GM12878 (cell line): Measurements from ENCODE around the gene SLC2A9. TPM values are rescaled to one million over a fixed set of nuclear protein-coding genes. Genes with fewer than 3 reads are reported as not detected.

Experiments
- FOXK2 ChIP-seq: fragments of 450-650 bp; IDR thresholded peaks from 2 replicates; pipeline ENCODE4 v1.6.1; 2017; ENCODE audit warnings: mild to moderate bottlenecking, moderate library complexity
- RAD51 ChIP-seq: fragments of 450-650 bp; IDR thresholded peaks from 2 replicates; pipeline ENCODE4 v1.6.1; 2016; ENCODE audit warnings: moderate library complexity, mild to moderate bottlenecking, inconsistent platforms
- ZNF24 ChIP-seq: fragments of 450-650 bp; IDR thresholded peaks from 2 replicates; pipeline ENCODE4 v1.6.1; 2017; ENCODE audit warnings: antibody characterized with exemption, mild to moderate bottlenecking
- polyA plus RNA-seq, 11 experiments: library from polyadenylated mRNA; depleted of rRNA in 4 of 11; unstranded in 6 of 11; stranded (reverse) in 5 of 11; fragments of >200 nt; fragmentation: Nextera tagmentation in 4 of 11; fragmentation: Illumina TruSeq in 1 of 11; extraction: Ambion mirVana in 4 of 11; extraction: Trizol in 1 of 11; gene quantifications; 1 replicate in 1 of 11; 2 replicates in 10 of 11; pipeline versions ENCODE4 v1.2.1 to v1.2.3, GENCODE V29; 2011 to 2016; ENCODE audit warnings: inconsistent platforms in 2 of 11, missing spikeins in 2 of 11, low read depth in 1 of 11
- total RNA-seq, 4 experiments: library from RNA; depleted of rRNA in 3 of 4; stranded (reverse); fragments of >200 nt in 3 of 4; fragmentation: Illumina TruSeq in 1 of 4; extraction: Trizol in 1 of 4; gene quantifications; 2 replicates each; pipeline versions ENCODE4 v1.2.1 to v1.2.3, GENCODE V29; 2013 to 2021
- TF ChIP-seq, protein P1 (sequence below): IDR thresholded peaks from 2 replicates; pipeline ENCODE4 v1.6.1; 2012; ENCODE audit warnings: low read depth, low read length, improper control_type of control experiment
- TF ChIP-seq, protein P2 (sequence below): IDR thresholded peaks from 2 replicates; pipeline ENCODE4 v1.6.1; 2012; ENCODE audit warnings: improper control_type of control experiment, low read depth, low read length; ENCODE audit not compliant: insufficient replicate concordance
- TF ChIP-seq, protein P3 (sequence below): IDR thresholded peaks from 2 replicates; pipeline ENCODE4 v1.6.1; 2012; ENCODE audit warnings: mild to moderate bottlenecking, low read depth, low read length

SLC2A9 gene
- total and polyA plus RNA-seq, 10 of the 15 experiments (the other 5 are each of a cell fraction or from before 2014, with no cell fraction given), result 0.28 to 2.8 (median 1.2) TPM

DNA sequence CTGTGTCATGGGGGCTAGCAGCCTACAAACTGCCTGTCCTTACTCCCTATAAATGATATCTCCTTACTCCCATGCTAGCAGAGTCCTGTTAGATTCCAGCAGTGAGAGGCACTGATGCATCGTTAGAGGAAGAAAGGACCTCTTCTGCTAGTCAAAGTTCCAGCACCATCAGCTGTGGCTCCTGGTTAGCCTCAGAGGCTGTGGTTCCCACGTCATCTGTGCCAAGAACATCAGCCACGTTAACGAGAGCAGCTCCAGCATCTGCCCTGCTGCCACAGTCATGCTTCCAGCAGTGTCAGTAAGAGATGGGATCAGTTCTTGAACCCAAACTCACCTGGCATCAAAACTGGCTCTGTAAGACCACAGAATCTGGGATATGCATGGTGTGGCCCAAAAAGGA, 88.5 kb downstream of the SLC2A9 start (continued):
- TF ChIP-seq ZNF24 (no peak), RAD51 (no peak), FOXK2 (no peak)
- TF ChIP-seq, protein P1, sequence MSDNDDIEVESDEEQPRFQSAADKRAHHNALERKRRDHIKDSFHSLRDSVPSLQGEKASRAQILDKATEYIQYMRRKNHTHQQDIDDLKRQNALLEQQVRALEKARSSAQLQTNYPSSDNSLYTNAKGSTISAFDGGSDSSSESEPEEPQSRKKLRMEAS, result no peak
- TF ChIP-seq, protein P2, sequence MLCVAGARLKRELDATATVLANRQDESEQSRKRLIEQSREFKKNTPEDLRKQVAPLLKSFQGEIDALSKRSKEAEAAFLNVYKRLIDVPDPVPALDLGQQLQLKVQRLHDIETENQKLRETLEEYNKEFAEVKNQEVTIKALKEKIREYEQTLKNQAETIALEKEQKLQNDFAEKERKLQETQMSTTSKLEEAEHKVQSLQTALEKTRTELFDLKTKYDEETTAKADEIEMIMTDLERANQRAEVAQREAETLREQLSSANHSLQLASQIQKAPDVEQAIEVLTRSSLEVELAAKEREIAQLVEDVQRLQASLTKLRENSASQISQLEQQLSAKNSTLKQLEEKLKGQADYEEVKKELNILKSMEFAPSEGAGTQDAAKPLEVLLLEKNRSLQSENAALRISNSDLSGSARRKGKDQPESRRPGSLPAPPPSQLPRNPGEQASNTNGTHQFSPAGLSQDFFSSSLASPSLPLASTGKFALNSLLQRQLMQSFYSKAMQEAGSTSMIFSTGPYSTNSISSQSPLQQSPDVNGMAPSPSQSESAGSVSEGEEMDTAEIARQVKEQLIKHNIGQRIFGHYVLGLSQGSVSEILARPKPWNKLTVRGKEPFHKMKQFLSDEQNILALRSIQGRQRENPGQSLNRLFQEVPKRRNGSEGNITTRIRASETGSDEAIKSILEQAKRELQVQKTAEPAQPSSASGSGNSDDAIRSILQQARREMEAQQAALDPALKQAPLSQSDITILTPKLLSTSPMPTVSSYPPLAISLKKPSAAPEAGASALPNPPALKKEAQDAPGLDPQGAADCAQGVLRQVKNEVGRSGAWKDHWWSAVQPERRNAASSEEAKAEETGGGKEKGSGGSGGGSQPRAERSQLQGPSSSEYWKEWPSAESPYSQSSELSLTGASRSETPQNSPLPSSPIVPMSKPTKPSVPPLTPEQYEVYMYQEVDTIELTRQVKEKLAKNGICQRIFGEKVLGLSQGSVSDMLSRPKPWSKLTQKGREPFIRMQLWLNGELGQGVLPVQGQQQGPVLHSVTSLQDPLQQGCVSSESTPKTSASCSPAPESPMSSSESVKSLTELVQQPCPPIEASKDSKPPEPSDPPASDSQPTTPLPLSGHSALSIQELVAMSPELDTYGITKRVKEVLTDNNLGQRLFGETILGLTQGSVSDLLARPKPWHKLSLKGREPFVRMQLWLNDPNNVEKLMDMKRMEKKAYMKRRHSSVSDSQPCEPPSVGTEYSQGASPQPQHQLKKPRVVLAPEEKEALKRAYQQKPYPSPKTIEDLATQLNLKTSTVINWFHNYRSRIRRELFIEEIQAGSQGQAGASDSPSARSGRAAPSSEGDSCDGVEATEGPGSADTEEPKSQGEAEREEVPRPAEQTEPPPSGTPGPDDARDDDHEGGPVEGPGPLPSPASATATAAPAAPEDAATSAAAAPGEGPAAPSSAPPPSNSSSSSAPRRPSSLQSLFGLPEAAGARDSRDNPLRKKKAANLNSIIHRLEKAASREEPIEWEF, result no peak
- TF ChIP-seq, protein P3, sequence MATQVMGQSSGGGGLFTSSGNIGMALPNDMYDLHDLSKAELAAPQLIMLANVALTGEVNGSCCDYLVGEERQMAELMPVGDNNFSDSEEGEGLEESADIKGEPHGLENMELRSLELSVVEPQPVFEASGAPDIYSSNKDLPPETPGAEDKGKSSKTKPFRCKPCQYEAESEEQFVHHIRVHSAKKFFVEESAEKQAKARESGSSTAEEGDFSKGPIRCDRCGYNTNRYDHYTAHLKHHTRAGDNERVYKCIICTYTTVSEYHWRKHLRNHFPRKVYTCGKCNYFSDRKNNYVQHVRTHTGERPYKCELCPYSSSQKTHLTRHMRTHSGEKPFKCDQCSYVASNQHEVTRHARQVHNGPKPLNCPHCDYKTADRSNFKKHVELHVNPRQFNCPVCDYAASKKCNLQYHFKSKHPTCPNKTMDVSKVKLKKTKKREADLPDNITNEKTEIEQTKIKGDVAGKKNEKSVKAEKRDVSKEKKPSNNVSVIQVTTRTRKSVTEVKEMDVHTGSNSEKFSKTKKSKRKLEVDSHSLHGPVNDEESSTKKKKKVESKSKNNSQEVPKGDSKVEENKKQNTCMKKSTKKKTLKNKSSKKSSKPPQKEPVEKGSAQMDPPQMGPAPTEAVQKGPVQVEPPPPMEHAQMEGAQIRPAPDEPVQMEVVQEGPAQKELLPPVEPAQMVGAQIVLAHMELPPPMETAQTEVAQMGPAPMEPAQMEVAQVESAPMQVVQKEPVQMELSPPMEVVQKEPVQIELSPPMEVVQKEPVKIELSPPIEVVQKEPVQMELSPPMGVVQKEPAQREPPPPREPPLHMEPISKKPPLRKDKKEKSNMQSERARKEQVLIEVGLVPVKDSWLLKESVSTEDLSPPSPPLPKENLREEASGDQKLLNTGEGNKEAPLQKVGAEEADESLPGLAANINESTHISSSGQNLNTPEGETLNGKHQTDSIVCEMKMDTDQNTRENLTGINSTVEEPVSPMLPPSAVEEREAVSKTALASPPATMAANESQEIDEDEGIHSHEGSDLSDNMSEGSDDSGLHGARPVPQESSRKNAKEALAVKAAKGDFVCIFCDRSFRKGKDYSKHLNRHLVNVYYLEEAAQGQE, result no peak
